WERI-Rb-1 (cell line): Measurements from ENCODE around the gene TUBA1C.
A peak's percentile ranks its signal among the peaks of the same experiment; 100 is the strongest.

Experiments
- DNase-seq: peaks from one replicate; pipeline ENCODE4 v3.0.0-alpha.2; 2020
- H3K27ac ChIP-seq: fragments of 250-450 bp; sonication (Bioruptor Pico); 2 replicates; pipeline ENCODE4 v1.5.1; 2020; ENCODE audit warnings: mild to moderate bottlenecking, moderate library complexity
- H3K27me3 ChIP-seq: fragments of 250-450 bp; sonication (Bioruptor Pico); 2 replicates; pipeline ENCODE4 v1.5.1; 2021; ENCODE audit warnings: mild to moderate bottlenecking, low read depth, moderate library complexity; ENCODE audit not compliant: insufficient read depth, severe bottlenecking
- H3K36me3 ChIP-seq: fragments of 250-450 bp; sonication (Bioruptor Pico); 2 replicates; pipeline ENCODE4 v1.5.1; 2020; ENCODE audit warnings: mild to moderate bottlenecking, moderate library complexity
- H3K4me3 ChIP-seq: 2 replicates; pipeline ENCODE4 v1.5.1; 2011; ENCODE audit warnings: low read depth, mild to moderate bottlenecking, control low read depth, low read length
- H3K9me3 ChIP-seq: fragments of 250-450 bp; sonication (Bioruptor Pico); 2 replicates; pipeline ENCODE4 v1.5.1; 2021; ENCODE audit warnings: mild to moderate bottlenecking, moderate library complexity; ENCODE audit not compliant: severe bottlenecking
- CTCF ChIP-seq: IDR thresholded peaks from 2 replicates; pipeline ENCODE4 v1.5.1; 2011; ENCODE audit warnings: low read depth, mild to moderate bottlenecking, control low read depth, inconsistent platforms, low read length

Gene TUBA1C

GRCh38 chr12:49225576-49226166 is 39.2 kb upstream of the TUBA1C start:
- no peak overlapping the region for H3K27ac ChIP-seq
- peak; percentile 40 for DNase-seq
- no peaks in the 10 kb centered on the region for H3K36me3 ChIP-seq
- H3K9me3 ChIP-seq, result no peaks in the 10 kb centered on the region
- H3K27me3 ChIP-seq, result peaks cover 25% of the 10 kb centered on the region
- peak; percentile 39; the same call in 1 of the 2 replicates for TF ChIP-seq CTCF
- no peak overlapping the region for H3K4me3 ChIP-seq

GRCh38 chr12:49227713-49228112 is 37.2 kb upstream of the TUBA1C start:
- H3K27me3 ChIP-seq, result peaks cover 18% of the 10 kb centered on the region
- H3K36me3 ChIP-seq, result no peaks in the 10 kb centered on the region
- no peak overlapping the region for H3K4me3 ChIP-seq
- no peak for TF ChIP-seq CTCF
- no peak for DNase-seq
- no peaks in the 10 kb centered on the region for H3K9me3 ChIP-seq
- no peak overlapping the region for H3K27ac ChIP-seq

- H3K27ac ChIP-seq, result no peak overlapping the region
- H3K36me3 ChIP-seq, result no peaks in the 10 kb centered on the region
- no peak for DNase-seq
- no peaks in the 10 kb centered on the region for H3K9me3 ChIP-seq
- TF ChIP-seq CTCF, result no peak
- no peak overlapping the region for H3K4me3 ChIP-seq
- H3K27me3 ChIP-seq, result peaks cover 18% of the 10 kb centered on the region
Observed at GRCh38 chr12:49228653-49229052, 36.2 kb upstream of the TUBA1C start.

- DNase-seq, result no peak
- Histone ChIP-seq H3K9me3 (no peaks in the 10 kb centered on the region), H3K27me3 (peaks cover 5% of the 10 kb centered on the region), H3K27ac (no peak overlapping the region), H3K36me3 (no peaks in the 10 kb centered on the region), H3K4me3 (no peak overlapping the region)
- no peak for TF ChIP-seq CTCF
Observed at GRCh38 chr12:49230176-49230804, 34.6 kb upstream of the TUBA1C start.

- no peak for TF ChIP-seq CTCF
- no peak for DNase-seq
Observed at GRCh38 chr12:49230805-49231194, 34.1 kb upstream of the TUBA1C start.

More at GRCh38 chr12:49230805-49231194, 34.1 kb upstream of the TUBA1C start:
- Histone ChIP-seq H3K27me3 (peaks cover under 1% of the 10 kb centered on the region), H3K36me3 (no peaks in the 10 kb centered on the region), H3K4me3 (no peak overlapping the region), H3K27ac (no peak overlapping the region), H3K9me3 (no peaks in the 10 kb centered on the region)
